Right renal pelvis (tissue), 4 donors: ENCODE data around the gene INAVA. TPM values are rescaled to one million over a fixed set of nuclear protein-coding genes. Genes with fewer than 3 reads are reported as not detected.
"Not testable (repeated sequence)": the region's sequence is repeated elsewhere in the genome, so short reads cannot be mapped to it uniquely, and the experiment has no call there.

Experiments
- DNase-seq, 4 donors: peaks; one replicate each; pipeline ENCODE4 v3.0.0-alpha.2; 2013; ENCODE audit warnings: low read depth in 4 of 4, low spot score in 3 of 4, missing footprints in 1 of 4
- polyA plus RNA-seq, 4 donors: library from polyadenylated mRNA; unstranded; fragments of 120-200 nt; gene quantifications; one replicate each; pipeline ENCODE4 v1.2.1, GENCODE V29; 2013; ENCODE audit not compliant: insufficient read length in 4 of 4

The INAVA gene
- polyA plus RNA-seq, 4 donors: 36.0 to 41.8 (median 38.6) TPM

DNA sequence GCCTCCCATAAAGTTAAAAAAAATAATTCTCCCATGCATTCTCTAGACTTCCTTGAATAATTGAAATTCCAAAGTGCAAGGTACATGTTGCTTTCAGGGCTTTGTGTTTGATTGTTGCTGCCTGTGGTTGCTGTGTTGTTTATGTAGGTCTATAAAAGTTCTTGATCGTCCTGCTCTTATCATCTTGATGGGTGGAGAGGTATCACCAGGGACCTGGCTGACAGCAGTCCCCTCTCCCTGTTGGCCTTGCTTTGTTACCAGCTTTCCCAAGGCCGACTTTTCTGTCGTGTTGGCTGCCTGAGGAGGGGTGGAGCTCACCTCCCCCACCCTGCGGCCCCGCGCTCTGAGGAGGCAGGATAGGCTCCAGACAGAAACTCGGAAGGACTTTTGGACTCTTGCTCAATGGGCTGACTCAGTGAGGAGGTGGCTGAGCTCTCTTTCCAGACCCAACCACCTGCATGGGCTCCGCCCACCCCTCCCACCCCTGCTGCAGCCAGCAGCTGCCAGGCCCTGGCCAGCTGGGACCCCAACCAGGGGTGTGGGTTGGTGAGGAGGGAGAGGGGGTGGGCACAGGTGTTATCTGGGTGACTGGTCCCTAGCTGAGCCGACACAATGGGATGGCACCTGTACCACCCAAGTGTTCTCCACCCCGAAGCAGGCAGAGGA is 2.0 kb downstream of the INAVA start:
- DNase-seq: no peak

DNA sequence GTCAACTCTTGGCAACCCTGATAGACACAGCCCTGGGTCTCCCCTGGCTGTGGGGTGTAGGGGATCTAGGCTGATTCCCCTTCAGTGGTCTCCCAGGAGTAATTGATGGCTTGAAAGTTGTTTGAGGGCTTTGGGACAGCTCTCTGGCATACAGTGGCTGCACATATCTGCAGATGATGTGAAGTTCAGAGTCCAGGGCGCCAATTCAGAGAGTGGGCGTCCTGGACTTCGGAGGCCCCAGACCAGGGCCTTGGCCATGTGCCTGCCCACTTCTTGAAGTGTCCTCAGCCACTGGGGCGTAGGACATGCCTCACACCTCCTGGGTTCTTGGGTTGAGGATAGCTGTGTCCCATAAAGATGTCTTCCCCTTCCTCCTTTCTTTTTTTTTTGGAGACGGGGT is 2.6 kb downstream of the INAVA start:
- no peak for DNase-seq

DNA sequence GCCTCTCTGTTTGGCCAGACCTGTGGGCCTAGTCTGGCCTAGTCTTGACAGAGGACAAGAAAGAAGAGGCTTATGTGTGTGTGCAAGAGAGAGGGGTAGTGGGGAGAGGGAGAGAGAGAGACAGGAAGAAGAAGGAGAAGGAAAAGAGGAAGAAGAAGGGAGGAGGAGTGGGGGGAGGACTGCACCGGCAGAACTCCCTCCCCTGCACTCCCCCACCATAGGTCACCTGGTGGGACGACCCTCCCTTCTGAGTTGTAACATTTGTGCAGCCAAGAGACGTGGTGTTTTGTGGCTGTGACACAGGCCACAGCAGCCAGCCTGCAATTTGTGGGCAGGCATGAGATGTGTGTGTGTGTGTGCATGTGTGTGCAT is 4.3 kb downstream of the INAVA start:
- DNase-seq: no peak

DNA sequence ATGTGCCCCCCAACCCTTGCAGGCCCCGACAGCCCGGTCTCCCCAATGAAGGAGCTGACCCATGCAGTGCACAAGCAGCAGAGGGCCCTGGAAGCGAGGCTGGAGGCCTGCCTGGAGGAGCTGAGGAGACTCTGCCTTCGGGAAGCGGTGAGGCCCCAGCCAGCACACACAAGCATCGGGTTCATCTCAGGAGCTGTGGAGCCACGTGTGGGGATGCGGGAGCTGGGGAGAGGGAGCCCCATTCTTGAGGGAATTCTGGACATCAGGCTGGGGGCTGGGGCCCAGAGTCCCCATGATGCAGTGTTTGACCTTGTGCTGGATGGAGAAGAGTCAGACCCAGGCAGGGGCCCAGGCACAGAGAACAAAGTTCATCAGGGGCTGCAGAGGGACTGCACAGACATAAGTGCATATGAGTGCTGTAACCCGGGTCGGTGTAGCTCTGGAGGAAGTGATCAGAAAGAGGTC is 4.8 kb downstream of the INAVA start:
- DNase-seq: no peak

DNA sequence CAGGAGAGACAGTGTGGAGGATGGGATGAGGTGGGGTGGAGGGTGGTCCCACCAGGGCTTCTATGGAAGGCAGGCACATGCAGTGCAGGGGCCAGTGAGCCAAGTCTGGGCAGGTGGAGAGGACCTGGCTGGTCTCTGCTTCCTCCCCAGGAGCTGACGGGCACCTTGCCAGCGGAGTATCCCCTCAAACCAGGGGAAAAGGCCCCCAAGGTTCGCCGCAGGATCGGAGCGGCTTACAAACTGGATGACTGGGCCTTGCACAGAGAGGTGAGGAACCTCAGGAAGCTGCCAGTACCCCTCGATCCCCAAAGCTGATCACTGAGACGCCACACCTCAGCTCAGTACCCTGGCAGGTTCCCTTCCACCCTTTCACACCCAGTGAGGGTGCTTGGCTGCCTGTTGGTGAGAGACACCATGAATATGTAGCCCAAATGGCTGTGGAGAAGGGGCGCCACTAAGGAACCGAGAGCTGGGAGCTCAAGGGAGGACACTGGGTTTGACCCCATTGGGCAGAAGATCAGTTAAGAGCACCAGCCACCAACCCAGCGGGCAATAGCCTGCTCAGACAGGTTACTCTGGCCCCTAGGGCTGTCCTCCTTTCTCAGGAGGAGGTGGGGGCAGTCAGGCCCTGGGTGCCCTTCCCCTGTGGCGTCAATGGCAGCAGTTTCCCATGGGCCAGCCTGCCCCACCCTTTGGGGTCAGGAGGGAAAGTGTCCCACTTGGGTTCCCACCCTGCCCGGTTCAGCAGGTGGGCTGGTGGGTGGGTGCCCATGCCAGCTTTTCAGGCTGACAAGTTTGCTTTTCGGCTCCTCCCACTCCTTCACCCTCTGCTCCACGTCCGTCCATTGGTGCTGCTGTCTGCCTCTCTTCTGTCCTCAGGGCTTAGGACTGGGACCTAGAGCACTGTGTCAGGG is 5.5 kb downstream of the INAVA start:
- no peak for DNase-seq

DNA sequence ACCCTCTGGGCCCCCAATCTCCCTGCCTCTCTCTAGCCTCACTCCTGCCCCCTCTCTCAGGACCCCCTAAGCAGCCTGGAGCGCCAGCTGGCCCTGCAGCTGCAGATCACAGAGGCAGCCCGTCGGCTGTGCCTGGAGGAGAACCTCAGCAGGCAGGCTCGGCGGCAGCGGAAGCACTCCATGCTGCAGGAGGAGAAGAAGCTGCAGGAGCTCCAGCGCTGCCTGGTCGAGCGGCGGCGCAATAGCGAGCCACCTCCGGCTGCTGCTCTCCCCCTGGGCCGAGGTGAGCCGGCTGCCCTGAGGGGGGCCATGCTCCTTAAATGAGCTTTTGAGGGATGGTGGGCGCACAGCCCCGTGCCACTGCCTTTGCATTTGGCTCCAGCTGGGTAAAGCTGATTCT is 6.2 kb downstream of the INAVA start:
- DNase-seq: no peak

DNA sequence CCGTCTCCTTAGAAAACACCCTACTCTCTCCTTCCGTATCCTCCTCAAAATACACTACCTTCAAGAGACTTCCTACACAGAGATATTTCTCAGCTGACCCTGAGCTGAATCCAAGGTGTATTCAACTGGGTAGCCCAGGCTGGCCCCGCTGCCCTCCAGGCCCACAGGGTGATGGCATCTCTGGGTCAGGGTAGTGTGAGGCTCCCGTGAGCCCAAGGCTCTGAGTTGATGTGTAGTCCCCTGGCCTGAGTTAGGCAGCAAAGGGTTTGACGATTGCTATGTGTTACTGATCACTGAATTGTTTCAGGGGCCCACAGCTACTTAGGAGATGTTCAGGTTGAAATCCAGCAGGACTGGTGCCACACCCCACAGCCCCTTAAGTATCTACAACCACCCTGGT is 6.7 kb downstream of the INAVA start:
- DNase-seq: no peak

DNA sequence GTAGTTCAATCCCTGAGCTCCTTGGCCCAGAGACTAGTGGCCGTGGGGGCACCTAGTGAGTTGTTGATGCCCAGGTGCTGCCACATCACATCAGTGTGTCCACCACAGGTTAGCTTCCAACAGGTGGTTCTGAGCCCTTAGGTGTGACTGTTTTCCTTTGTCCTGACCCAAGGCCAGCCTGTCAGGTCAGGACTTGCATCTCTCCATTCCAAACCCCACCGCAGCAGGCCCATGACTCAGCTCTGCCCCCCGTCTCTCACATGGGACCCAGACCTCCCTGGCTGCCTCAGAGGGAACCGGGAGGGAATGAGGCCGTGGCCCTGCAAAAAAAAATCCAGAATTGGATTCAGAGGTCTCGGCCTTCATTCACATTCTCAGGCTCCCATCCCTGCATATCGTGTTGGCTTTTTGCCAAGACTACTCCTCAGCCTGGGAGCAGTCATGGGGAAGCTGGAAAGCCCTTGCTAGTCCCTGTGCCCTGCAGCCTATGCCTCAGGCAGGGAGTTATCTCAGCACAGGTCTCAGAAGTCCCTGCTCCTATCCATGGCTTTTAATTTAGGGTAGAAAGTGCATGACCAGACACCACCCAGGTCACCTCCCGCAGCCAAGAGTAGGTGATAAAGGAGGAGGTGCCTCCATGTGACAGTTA is 7.2 kb downstream of the INAVA start:
- no peak for DNase-seq

DNA sequence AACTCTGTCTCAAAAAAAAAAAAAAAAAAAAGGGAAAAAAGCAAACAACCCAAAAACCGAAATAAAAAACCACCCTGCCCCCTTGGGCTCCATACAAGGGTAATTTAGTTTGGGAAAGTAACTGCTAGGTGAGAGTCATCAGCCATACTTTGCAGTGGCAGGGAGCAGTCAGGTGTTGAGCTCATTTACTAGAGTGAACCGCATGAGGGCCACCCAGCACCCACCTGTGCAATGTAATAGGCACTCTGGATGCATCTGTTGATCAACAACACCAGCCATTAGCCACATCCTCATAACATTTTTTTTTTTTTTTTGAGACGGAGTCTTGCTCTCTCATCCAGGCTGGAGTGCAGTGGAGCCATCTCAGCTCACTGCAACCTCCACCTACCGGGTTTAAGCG is 9.1 kb downstream of the INAVA start:
- DNase-seq: no peak

DNA sequence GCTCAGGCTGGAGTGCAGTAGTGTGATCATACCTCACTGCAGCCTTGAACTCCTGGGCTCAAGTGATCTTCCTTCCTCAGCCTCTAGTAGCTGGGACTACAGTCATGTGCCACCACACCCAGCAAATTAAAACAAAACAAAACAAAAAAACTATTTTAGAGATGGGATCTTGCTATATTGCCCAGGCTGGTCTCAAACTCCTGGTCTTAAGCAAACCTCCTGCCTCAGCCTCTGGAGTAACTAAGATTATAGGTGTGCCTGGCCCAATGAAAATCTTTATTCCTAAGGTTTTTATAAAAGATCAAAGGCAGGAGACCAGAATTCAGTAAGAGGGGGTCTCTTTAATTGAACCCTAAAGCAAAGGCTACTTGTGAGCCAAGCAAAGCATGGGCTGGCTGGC is 10.1 kb downstream of the INAVA start:
- no peak for DNase-seq

DNA sequence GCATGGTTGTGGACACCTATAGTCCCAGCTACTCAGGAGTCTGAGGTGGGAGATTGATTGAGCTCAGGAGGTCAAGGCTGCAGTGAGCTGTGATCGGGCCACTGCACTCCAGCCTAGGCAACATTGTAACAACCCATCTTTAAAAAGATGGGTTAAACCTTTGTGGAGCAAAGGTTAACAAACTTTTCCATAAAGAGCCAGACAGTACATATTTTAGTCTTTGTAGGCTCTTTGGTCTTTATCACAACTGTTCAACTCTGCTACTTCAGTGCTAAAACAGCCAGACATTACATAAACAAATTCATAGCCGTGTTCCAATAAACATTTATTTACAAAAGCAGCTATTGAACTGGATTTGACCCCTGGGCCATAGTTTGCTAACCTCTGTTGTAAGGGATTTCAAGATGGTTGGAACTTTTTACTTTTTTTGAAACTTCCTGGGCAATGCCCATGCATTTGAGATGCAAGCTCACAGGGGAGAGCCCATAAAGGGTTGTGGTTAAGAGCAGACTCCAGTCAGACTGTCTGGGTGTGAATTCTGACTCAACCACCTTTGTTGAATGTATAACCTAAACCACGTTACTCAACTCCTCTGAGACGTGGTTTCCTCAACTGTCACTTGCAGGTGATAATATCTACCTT is 10.8 kb downstream of the INAVA start:
- no peak for DNase-seq

DNA sequence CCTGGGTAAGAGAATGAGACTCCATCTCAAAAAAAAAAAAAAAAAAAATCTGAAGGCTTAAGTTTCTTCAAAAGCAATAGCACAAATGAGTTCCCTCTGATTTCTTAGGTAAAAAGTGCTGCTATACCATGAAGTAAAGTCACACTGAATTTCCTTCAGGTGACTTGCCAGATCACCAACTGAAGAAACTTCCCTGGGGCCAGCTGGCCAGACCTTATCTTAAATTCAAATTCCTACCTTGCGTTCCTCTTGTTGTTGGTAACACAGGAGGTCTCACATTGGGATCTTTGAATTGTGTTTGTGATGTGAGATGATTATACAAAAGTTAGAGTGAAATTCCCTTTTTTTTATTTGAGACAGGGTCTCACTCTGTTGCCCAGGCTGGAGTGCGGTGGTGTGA is 11.8 kb downstream of the INAVA start:
- DNase-seq: no peak

DNA sequence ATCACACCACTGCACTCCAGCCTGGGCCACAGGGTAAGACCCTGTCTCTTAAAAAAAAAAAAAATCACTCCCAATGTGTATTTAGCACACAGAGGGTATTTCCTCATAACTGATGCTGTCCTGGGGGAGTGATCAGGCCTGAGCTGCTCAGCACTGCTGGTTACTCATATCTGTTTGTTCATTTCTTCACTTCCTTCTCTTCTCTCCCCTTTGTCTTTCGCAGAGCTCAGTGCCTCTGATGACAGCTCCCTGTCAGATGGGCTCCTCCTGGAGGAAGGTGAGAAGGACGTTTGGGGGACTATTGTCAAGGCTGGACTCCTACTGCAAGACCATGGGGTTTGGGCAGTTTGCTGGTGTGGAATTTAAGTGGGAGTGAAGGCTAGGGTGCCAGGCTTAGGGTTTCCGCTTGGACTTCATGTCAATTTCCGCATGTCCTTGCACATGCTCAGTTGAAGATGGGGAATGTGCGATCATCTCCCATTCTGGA is 13.0 kb downstream of the INAVA start:
- no peak for DNase-seq

DNA sequence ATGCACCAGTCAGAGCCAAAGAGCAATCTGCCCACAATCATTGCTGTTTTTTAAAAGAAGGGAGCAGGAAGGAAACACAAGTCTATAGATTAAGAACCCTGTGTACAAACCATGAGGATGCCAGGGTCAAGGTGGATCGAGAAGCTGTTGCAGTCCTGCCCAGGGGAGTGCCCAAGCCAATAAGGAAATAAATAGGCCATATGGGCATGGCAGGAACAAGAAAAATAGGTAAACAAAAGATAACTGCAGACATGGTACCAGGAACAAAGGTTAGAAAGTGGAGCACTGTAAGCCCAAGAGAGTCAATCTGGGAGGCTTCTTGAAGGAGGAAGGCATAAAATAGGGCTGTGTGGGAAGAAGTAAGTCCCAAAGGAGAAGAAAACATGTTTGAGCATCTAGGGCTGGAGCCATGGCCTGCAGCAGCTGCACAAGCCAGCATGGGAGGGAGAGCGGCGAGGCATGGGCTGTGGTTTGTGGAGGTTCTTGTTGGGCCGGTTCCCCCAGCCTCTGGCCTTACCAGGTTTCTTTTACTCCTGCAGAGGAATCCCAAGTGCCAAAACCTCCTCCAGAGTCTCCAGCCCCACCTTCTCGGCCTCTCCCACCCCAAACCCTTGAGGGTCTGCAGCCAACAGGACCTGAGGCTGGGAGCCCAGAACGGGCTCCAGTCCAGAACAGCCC is 13.6 kb downstream of the INAVA start:
- DNase-seq: no peak

DNA sequence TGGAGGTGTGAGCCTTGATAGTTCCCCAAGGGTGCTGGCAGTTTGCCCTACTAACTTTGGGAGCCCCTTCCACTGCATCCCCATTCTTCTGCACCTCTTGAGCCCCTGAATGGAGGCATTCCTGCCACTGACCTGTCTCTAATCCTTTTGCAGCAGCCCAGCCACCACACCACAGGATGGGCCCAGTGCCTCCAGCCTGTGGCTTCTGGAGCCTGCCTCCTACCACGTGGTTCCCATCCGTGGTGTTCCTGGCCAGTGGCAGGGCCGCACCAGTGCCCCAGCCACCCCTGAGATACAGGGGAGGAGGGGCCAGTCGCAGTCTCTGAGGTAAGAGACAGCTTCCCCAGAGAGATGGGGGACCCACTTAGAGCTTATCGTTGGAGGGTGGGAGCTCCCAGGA is 14.4 kb downstream of the INAVA start:
- no peak for DNase-seq

DNA sequence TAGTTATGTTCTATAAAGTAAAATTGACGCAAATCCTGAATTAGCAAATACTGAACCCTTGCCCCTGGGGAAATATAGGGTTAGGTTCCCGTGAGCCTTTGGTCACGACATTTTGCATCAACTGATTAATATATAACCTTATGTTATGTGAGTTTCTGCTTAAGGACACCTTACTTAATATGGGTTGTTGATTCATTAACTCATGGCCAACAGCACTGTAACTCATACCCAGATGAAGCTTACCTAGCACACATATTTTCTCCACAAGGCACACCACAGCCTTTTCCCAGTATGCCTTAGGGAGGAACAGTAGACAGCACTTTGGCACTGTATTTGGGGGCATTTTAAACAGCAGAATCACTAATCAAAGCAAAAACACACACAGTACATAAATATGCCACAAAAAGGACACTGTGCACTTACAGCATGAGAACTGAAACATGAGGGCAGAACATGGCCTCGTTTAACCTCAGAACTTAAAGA is 15.1 kb downstream of the INAVA start:
- no peak for DNase-seq

DNA sequence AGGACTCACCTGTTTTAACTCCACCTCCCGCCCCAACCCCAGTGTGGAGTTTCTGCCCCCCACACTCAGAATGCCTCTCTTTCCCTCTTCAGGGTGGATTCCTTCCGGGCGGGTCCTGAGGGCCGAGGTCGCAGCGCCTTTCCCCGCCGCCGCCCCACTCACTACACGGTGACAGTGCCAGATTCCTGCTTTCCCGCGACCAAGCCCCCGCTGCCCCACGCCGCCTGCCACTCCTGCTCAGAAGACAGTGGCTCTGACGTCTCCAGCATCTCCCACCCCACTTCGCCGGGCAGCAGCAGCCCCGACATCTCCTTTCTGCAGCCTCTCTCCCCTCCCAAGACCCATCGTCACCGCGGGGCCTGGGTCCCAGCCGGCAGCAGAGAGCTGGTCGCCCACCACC is 16.7 kb downstream of the INAVA start:
- no peak for DNase-seq

DNA sequence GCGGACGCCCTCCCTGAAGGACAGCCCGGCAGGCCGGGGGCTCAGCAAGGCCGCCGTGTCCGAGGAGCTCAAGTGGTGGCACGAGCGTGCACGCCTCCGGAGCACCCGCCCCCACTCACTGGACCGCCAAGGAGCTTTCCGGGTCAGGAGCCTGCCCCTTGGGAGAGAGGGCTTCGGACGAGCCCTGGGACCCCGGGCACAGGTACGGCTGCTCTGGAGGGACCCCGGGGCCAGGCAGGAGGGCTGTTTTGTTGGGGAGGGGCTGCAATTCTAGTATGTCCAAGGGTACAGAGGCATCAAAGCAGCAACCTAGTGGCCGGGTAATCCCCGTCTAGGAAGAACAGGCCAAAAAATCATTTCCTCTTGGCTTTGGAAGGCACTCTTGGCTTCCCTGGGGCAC is 17.2 kb downstream of the INAVA start:
- DNase-seq: not testable (repeated sequence)

DNA sequence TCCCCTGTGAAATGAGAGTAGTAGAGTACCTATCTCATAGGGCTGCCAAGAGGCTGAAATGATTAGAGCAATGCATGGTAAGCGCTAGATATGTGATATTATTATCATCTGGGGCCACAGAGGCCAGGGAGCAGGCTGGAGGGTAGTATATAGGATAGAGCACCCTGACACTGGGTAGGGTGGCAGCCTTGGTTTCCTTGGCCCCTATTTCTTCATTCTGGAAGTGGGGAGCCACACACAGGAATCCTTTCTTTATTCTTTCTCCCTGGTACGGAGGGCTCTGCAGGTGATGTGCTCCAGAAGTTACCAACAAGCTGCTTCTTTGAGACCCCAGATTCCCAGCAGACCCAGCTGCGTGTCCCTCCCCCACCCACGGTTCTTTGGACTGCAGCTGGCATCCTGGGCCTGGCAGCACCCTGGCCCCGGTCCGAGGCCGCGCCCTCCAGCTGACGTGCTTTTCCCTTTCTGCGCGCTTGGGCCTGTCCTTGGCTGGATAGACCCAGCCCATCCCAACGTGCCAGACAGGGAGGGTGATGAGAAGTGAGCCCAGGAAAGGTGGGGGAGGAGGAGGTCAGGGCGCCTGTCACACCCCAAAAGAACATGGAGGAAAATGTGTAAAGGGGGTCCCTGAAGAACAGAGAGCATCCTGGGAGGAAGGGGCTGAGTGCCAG is 18.2 kb downstream of the INAVA start:
- no peak for DNase-seq

DNA sequence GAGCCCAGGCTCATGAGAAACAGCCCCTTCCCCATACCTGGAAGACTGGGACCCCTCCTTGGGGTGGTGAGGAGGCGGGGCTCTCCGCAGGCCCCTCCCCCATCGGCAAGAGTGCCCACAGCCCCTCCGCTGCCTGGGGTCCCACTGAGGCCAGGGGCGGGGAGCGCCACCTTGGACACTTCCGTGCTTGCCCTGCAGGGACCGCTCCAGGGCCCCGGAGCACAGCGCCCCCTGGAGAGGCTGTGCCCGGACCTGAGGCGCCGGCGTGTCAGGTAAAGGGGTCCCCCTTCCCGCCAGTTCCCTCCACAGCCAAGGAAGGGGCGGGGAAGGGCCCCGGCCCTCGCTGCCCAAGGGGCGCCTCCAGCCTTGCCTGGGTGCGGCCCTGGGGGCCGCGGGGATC is 21.5 kb downstream of the INAVA start:
- no peak for DNase-seq
